ENCODE results near the gene ASIP. TPM values are rescaled to one million over a fixed set of nuclear protein-coding genes. Genes with fewer than 3 reads are reported as not detected.

ASIP gene
- polyA plus RNA-seq, 6 donors from 2014 or later = 0.82 TPM; not detected in 5

DNA sequence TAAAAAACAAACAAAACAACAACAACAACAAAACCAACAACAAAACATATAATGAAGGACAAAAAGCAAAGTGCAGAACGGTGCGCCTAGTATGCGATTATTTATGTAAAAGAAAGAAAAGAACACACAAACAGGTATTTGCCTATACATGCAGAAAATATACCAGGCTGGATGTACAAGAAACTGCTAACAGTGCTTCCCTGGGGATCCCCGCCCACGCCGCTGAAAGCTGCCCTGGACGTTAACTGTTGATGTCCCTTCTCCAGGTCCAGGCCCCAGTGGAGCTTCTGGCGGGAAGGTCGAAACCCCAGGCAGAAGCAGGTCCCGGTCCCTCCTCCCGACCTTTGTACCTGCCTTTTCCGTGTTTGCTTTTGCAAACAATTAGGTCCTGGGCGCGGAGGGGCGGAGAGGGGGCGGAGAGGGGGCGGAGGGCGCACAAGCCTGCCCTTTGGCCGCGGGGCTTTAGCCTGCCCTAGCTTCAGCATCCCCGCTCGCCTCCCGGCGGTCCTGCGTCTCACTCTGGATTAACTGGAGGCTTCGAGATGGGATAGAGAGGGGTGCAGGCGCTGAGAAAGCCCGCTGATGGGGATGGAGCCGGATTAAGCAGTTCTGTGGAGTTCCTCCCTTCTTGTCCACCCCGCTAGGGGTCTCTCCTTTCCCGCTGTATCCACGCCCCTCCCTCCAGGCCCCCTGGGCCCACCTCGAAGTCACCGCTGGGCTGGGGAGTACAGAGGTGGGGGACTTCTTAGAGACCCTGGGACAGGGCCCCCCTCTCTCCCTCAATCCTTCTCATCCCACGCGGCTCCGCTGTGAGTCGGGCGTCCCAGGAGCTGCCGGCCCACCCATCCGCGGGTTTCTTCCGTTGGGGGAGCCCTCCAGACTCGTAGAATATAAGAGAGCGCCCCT lies 70.1 kb downstream of the ASIP start:
- peak overlapping the region in 5 of 8 donors; percentile 16 to 63 (median 30) for H3K4me3 Mint-ChIP-seq
- H3K9me3 Mint-ChIP-seq = no peaks in the 10 kb centered on the region
- peaks cover 14 to 30% (median 24%) of the 10 kb centered on the region in 3 donors for H3K27me3 Mint-ChIP-seq
- H3K27ac Mint-ChIP-seq = no peak overlapping the region
- peaks cover 5 to 15% (median 7%) of the 10 kb centered on the region in 3 donors for H3K4me1 Mint-ChIP-seq
- ATAC-seq (ENCODE audit: low read depth in 2 of 2) (no peak), DNase-seq (no peak)
- no peaks in the 10 kb centered on the region for H3K36me3 Mint-ChIP-seq

DNA sequence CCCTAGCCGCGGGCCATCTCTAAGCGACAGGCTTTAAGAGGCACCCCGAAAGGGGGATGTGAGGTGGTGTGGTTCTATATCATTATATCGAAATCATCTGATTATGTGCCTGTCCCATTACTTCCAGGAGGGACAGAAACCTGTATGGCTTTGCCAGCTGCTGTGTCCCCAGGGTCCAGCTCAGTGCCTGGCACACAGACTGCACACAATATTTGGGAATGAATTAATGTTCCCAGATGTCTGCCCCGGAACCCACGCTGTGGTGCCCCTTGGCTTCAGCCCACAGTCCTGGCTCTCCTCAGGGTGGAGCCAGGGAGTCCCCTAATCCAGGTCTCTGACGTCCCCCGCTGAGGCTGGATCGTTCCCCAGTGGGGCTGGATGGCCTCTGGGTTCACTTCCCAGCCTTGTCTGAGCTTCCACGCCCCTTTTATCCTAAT lies 70.8 kb downstream of the ASIP start:
- ATAC-seq (ENCODE audit: low read depth in 2 of 2) (no peak), DNase-seq (no peak)
- Mint-ChIP-seq H3K36me3 (no peaks in the 10 kb centered on the region), H3K27ac (no peak overlapping the region), H3K9me3 (no peaks in the 10 kb centered on the region), H3K4me3 (peak overlapping the region in 4 of 8 donors; percentile 8 to 63 (median 28)), H3K27me3 (peaks cover 14 to 30% (median 24%) of the 10 kb centered on the region in 3 donors), H3K4me1 (peaks cover 5 to 15% (median 7%) of the 10 kb centered on the region in 3 donors)

DNA sequence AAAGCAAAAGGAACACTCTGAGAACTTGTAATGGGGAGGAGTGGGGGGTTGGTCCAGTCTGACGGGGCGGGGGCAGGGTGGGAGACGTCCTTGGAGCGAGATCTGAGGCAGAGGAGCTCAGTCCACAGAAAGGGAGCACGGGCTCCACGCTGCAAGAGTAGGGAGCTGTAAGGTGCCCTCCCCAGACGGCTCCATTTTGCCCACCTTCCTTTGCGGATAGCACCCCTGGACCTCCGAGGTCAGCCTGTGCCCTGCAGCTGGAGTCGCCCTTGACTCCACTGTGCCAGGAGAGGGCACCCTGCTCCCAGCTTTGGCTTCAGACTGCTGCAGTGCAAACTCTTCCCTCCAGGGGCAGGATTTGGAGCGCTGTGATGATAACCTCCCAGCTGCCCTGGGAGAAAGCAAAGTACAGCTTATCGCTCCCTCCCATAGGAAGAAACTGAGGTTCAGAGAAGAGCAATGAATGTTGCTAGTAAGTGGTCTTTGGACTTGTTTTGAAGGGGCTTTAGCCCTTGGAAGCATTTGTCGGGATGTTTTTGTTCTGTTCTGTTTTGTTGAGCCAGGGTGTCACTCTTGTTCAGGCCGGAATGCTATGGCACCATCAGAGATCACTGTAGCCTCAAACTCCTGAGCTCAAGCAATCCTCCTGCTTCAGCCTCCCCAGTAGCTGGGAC lies 71.5 kb downstream of the ASIP start:
- no peaks in the 10 kb centered on the region for H3K9me3 Mint-ChIP-seq
- ATAC-seq (ENCODE audit: low read depth in 2 of 2) (peak; percentile 98), DNase-seq (peak; percentile 80)
- no peaks in the 10 kb centered on the region for H3K36me3 Mint-ChIP-seq
- peak overlapping the region in 5 of 8 donors; percentile 9 to 73 (median 40) for H3K4me3 Mint-ChIP-seq
- H3K27me3 Mint-ChIP-seq = peaks cover 14 to 30% (median 24%) of the 10 kb centered on the region in 3 donors
- H3K4me1 Mint-ChIP-seq = peaks cover 5 to 15% (median 7%) of the 10 kb centered on the region in 3 donors
- peak overlapping the region in 1 of 6 donors; percentile 51 for H3K27ac Mint-ChIP-seq

DNA sequence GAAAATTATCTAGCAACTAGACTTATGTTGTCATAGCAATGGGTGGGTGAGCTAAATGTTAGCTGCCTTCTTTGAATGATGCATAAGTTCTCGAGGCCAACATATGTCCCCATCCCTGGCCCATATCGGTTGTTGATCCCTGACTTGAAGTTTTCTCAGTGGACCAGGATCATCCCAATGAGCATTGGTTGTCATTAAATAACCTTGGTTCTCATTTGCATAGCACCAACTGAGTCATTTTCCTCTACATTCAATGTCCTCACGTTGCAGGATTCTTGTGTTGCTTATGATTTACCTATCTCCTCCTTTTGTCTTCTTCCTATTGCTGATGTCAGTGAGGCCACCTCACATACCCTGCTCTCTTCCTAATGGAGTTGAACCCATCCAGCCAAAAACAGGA lies 74.0 kb downstream of the ASIP start:
- DNase-seq (no peak), ATAC-seq (ENCODE audit: low read depth in 2 of 2) (no peak)
- H3K9me3 Mint-ChIP-seq = no peaks in the 10 kb centered on the region
- peaks cover 5 to 15% (median 12%) of the 10 kb centered on the region in 3 donors for H3K4me1 Mint-ChIP-seq
- no peak overlapping the region for H3K4me3 Mint-ChIP-seq
- H3K27ac Mint-ChIP-seq = no peak overlapping the region
- peaks cover 13 to 30% (median 24%) of the 10 kb centered on the region in 3 donors for H3K27me3 Mint-ChIP-seq
- no peaks in the 10 kb centered on the region for H3K36me3 Mint-ChIP-seq

DNA sequence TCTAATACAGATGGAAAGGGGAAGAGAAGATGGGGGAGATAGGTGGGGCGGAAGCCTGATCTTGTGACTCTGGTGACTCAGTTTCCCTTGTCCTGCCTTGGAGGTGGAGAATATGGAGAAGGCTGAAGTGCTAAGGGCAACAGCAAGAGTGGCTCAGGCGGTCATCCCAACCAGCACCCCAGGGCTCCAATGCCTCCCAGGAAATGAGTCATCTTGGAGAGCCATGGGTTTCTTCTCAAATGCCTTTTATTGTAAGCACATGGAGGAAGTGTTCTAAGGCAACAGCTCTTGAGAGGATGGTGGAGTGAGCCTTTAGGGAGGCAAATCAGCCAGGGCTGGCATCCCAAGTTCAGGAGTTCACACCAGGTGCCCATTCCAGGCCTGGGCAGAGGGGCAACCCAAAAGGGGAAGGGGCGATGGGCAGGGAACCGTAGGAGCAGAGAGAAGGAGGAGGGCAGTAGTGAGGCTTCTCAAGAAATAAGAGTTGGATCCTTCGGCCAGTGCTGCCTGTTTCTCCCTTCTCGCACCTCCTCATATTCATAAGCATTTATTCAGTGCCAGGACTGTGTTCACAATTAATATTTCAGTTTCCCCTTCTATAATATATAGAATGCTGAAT lies 75.1 kb downstream of the ASIP start:
- H3K4me3 Mint-ChIP-seq = no peak overlapping the region
- H3K36me3 Mint-ChIP-seq = no peaks in the 10 kb centered on the region
- peaks cover 6 to 23% (median 17%) of the 10 kb centered on the region in 3 donors for H3K27me3 Mint-ChIP-seq
- H3K4me1 Mint-ChIP-seq = peaks cover 5 to 15% (median 12%) of the 10 kb centered on the region in 3 donors
- H3K9me3 Mint-ChIP-seq = no peaks in the 10 kb centered on the region
- no peak for ATAC-seq (ENCODE audit: low read depth in 2 of 2)
- peak overlapping the region in 1 of 6 donors; percentile 21 for H3K27ac Mint-ChIP-seq
- no peak for DNase-seq

Other genes with a start within 250 kb of the ASIP start
- 100 to 1,000 TPM; 155 to 228 (median 187) TPM for gene RALY, start 247.5 kb upstream of the ASIP start, polyA plus RNA-seq (ENCODE audit: low read depth in 6 of 6)
- 10 to 100 TPM; 17.5 to 24.6 (median 18.4) TPM for gene EIF2S2, start 129.2 kb upstream of the ASIP start, polyA plus RNA-seq (ENCODE audit: low read depth in 6 of 6)
- gene AHCY, start 61.9 kb downstream of the ASIP start, polyA plus RNA-seq (ENCODE audit: low read depth in 6 of 6) = 10 to 100 TPM; 32.1 to 46.8 (median 34.5) TPM
- 10 to 100 TPM in 5 of 6 donors, 1 to 10 TPM in 1; 8.1 to 36.0 (median 25.3) TPM for gene ITCH, start 121.8 kb downstream of the ASIP start, polyA plus RNA-seq (ENCODE audit: low read depth in 6 of 6)

Data from naive B cell (primary cell).